ENCODE results near the gene MRGPRG.

Gene MRGPRG

GRCh38 chr11:3214420-3214699 lies 4.3 kb downstream of the MRGPRG start:
- no peaks in the 10 kb centered on the region for H3F3A ChIP-seq (ENCODE audit: control insufficient read depth, insufficient read depth)
- H4K20me1 ChIP-seq (ENCODE audit: control insufficient read depth, insufficient read depth, low read depth, low read length), result no peaks in the 10 kb centered on the region
- no peak overlapping the region for H3K27ac ChIP-seq (ENCODE audit: low read depth, low read length)
- no peak overlapping the region for H3K4me2 ChIP-seq (ENCODE audit: low read length)
- H3K4me3 ChIP-seq (ENCODE audit: low read length), result no peak overlapping the region
- TF ChIP-seq CTCF (IDR thresholded peaks at IDR 0.05; ENCODE audit: low read depth, low read length, poor library complexity, severe bottlenecking), result no peak
- no peak for TF ChIP-seq EZH2phosphoT487 (IDR thresholded peaks at IDR 0.05; ENCODE audit: borderline replicate concordance, low read length)
- H3K9me2 ChIP-seq (replicated peaks; ENCODE audit: control insufficient read depth, low read length), result no peaks in the 10 kb centered on the region
- no peaks in the 10 kb centered on the region for H3K9me3 ChIP-seq (ENCODE audit: control insufficient read depth, insufficient read depth, low read length)
- H3K36me3 ChIP-seq (ENCODE audit: control insufficient read depth, low read length), result no peaks in the 10 kb centered on the region
- no peaks in the 10 kb centered on the region for H3K4me1 ChIP-seq (ENCODE audit: control insufficient read depth, low read length)
- H3K27me3 ChIP-seq (ENCODE audit: control insufficient read depth, low read length), result no peaks in the 10 kb centered on the region
- H3K79me2 ChIP-seq (ENCODE audit: control insufficient read depth, low read length), result no peaks in the 10 kb centered on the region

- no peaks in the 10 kb centered on the region for H3K4me1 ChIP-seq (ENCODE audit: control insufficient read depth, low read length)
- TF ChIP-seq CTCF (IDR thresholded peaks at IDR 0.05; ENCODE audit: low read depth, low read length, poor library complexity, severe bottlenecking) (no peak), EZH2phosphoT487 (IDR thresholded peaks at IDR 0.05; ENCODE audit: borderline replicate concordance, low read length) (no peak)
- H3K27me3 ChIP-seq (ENCODE audit: control insufficient read depth, low read length), result no peaks in the 10 kb centered on the region; the same call in 1 of the 2 replicates
- no peaks in the 10 kb centered on the region for H3K9me2 ChIP-seq (replicated peaks; ENCODE audit: control insufficient read depth, low read length)
- H3K27ac ChIP-seq (ENCODE audit: low read depth, low read length), result no peak overlapping the region
- H3F3A ChIP-seq (ENCODE audit: control insufficient read depth, insufficient read depth), result no peaks in the 10 kb centered on the region
- no peak overlapping the region for H3K4me2 ChIP-seq (ENCODE audit: low read length)
- no peaks in the 10 kb centered on the region for H3K36me3 ChIP-seq (ENCODE audit: control insufficient read depth, low read length)
- H3K4me3 ChIP-seq (ENCODE audit: low read length), result no peak overlapping the region
- H3K79me2 ChIP-seq (ENCODE audit: control insufficient read depth, low read length), result no peaks in the 10 kb centered on the region
- no peaks in the 10 kb centered on the region for H4K20me1 ChIP-seq (ENCODE audit: control insufficient read depth, insufficient read depth, low read depth, low read length)
- no peaks in the 10 kb centered on the region for H3K9me3 ChIP-seq (ENCODE audit: control insufficient read depth, insufficient read depth, low read length)
Observed at GRCh38 chr11:3213659-3214419, 4.8 kb downstream of the MRGPRG start.

GRCh38 chr11:3208272-3208671 lies 10.3 kb downstream of the MRGPRG start:
- H3K9me3 ChIP-seq (ENCODE audit: control insufficient read depth, insufficient read depth, low read length), result no peaks in the 10 kb centered on the region
- no peaks in the 10 kb centered on the region for H3F3A ChIP-seq (ENCODE audit: control insufficient read depth, insufficient read depth)
- H3K4me1 ChIP-seq (ENCODE audit: control insufficient read depth, low read length), result no peaks in the 10 kb centered on the region
- no peaks in the 10 kb centered on the region for H3K36me3 ChIP-seq (ENCODE audit: control insufficient read depth, low read length)
- H3K4me3 ChIP-seq (ENCODE audit: low read length), result no peak overlapping the region
- TF ChIP-seq CTCF (IDR thresholded peaks at IDR 0.05; ENCODE audit: low read depth, low read length, poor library complexity, severe bottlenecking), result no peak
- no peak for TF ChIP-seq EZH2phosphoT487 (IDR thresholded peaks at IDR 0.05; ENCODE audit: borderline replicate concordance, low read length)
- no peak overlapping the region for H3K27ac ChIP-seq (ENCODE audit: low read depth, low read length)
- no peaks in the 10 kb centered on the region for H3K9me2 ChIP-seq (replicated peaks; ENCODE audit: control insufficient read depth, low read length)
- H3K4me2 ChIP-seq (ENCODE audit: low read length), result no peak overlapping the region
- H4K20me1 ChIP-seq (ENCODE audit: control insufficient read depth, insufficient read depth, low read depth, low read length), result no peaks in the 10 kb centered on the region
- H3K79me2 ChIP-seq (ENCODE audit: control insufficient read depth, low read length), result no peaks in the 10 kb centered on the region
- H3K27me3 ChIP-seq (ENCODE audit: control insufficient read depth, low read length), result no peaks in the 10 kb centered on the region; the same call in 1 of the 2 replicates
